ENCODE measurements around the gene COPB2.

DNA sequence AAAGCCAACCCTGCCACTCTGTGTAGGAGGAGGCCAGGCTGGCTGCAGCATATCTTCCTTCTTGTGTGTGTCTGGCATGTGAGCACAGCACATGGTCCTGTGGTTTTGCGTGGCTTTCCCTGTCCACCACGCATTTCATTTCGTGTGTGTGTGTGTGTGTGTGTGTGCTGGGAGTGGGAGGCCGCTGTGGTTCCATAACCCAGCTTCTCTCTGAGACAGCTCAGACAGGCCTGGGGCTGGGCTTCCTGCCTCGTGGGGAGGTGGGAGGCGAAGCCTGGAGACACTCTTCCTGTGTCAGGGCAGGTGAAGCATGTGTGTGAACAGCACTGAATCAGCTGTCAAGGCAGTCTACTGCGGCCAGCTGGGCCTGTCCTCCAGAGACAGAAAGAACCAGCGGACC lies 61.6 kb downstream of the COPB2 start:
- TF ChIP-seq ZNF274 (IDR thresholded peaks at IDR 0.05; ENCODE audit: low read depth, low read length) (no peak), YY1 (IDR thresholded peaks at IDR 0.05; ENCODE audit: insufficient read depth, insufficient read length) (no peak)

All from NT2/D1 (cell line).